Measurements from ENCODE around the gene CRTC2.

The CRTC2 gene

DNA sequence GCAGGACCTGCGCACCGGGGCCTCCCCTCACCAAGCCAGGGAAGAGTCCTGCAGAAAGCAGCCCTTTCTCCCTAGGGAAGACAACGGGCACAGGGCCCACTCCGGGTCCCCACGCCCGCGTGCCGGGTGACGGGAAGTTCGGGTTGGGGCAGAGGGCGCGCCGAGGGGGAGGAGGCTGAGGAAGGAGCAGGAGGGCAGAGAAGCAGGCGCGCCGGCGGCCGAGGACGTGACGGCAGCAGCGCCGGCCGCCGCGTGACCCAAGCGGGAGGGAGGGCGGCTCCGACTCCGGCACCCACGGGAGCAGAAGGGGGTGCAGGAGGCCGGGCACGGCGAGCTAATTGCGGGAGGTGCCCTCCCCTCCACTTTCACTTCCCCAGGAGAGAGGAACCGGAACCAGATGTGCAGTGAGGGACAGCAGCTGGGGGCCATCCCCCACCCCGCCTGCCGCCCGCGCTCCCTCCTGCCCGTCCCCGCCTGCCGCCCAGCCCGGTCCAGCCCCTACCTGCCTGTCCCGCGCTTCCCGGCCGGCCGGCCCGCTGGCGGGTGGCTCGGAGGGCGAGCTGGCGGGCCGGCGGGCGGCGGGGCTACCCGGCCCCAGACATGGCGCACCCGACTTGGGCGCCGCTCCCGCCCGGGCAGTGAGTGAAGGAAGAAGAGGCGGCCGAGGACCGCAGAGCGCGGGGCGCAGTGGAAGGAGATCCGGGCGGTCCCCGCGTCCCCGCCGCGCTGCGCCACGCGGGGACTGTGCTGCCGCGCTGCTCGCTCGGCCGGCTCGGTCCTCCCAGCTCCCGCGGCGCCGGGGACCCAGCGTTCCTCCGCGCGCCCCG is 12.4 kb downstream of the CRTC2 start:
- DNase-seq, result peak; percentile 86

- DNase-seq, result peak; percentile 86
Measured at GRCh38 chr1:153945131-153945794, 13.1 kb downstream of the CRTC2 start.

DNA sequence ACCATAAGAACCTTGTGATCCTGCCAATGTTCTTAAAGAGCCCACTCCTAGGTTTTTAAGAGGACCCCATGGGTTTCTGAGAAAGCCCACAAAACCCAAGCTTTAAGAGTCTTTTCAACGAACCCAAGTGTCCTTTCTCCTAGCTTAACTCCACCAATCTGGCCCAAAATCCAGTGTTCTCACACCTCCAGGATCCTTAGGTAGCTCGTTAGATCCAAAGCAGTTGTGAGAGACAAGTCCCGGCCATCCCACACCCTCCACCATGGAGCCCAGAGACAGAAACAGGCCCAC is 13.6 kb downstream of the CRTC2 start:
- no peak for DNase-seq

GRCh38 chr1:153944005-153944826 is 14.2 kb downstream of the CRTC2 start:
- peak; percentile 36 for DNase-seq

DNA sequence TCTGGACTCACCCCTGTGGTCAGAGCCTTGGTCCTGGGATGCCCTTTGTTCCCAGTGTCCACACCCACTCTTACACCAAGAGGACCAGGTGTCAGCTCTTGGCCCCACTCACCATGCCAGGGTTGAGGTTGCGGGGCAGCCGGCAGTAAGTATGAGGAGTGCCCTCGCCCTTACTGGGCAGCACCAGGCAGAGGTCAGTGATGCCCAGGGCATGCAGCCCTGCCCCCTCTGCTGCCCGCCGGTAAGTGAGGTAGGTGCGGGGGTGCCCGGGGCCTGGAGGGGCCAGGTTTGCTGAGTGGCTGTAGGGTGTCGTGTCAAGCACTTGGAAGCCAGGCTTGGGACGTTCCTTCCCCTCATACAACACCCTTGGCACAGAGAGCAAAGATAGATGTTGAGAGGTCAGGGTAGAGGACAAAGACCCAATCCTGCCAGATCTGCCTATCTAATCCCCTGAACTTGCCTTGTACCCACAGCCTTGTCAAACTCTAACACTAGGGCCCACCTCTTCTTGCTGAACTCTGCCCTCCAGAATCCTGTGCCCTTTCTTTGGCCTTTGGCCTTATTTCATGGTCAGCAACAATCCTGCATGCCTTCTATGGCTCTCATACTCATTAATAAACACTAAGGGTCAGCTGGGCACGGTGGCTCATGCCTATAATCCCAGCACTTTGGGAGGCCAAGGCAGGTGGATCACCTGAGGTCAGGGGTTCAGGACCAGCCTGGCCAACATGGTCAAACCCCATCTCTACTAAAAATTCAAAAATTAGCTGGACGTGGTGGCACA is 15.5 kb downstream of the CRTC2 start:
- DNase-seq, result no peak

DNA sequence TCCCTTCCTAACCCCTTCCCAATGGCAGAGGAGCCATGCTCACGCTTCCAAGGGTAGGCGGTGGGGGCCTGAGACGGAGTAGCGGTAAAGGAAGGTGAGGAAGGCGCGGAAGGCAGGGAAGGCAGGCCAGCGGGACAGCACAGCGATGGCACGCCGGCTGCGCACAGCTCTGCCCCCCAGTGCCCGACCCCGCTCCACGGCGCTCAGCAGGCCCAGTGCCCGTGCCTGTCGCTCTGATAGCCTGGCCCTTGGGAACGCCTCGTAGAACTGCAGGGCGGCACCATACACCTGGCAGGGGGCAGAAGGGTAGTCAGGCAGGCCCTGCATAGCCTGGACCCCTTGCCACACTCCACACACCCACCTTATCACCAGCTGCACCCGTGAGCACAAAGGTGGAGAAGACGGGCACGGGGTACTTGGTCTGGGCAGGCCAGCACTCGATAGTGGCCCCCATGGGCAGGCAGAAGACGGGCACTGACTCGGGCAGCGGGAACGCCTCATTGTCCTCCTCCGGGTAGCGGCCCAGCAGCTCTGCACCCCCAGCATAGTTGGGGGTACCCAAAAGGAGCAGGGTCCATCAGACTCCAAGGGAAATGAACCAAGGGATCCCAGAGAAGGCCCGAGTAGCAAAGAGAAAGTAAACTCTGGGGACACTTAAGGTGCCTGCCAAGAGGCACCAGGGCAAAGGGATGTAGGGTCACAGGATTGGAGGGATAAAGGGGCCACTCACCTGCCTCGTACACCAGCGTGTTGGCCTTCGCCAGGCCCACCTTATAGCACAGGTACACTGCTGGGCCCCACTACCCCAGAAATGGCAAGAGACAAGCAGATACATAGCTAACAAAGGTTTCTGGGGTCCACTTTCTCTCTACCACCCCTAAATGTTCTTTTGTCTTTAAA is 16.3 kb downstream of the CRTC2 start:
- no peak for DNase-seq

DNA sequence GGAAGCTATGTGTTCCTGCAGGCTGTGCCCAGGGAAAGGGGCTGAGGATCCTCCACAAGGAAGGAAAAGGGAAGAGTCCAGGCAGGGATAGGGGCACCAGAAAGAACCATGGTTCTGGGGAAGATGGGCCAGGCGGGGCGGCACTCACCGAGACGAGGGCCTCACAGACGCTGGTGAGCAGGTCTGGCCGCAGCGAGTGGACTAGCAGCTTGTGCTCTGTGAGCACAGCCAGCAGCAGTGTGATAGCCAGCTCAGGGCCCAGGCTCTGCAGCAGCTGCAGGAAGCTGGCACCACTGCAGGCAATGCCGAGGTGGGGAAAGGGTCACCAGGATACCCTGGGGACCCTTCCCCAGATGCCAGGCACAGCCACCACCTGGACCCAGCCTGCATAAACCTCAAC is 17.7 kb downstream of the CRTC2 start:
- no peak for DNase-seq

DNA sequence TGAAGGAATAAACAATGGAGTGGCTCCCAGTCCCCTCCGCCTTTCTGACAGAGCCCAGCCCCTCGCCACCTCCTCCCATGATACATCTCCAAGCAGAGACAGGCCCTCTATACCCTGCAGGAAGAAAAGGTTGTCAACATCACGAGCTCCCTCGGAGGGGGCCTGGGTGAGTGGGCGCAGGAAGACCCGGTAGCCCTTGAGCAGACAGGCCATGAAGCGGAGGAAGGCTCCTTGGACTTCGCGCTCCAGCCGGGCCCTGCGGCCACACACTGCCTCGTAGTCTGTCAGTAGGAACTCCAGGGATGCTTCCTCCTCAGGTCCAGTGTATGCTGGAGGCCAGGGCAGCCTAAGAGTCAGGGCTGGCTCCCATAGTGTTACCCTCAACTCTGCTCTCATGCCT is 18.9 kb downstream of the CRTC2 start:
- no peak for DNase-seq

DNA sequence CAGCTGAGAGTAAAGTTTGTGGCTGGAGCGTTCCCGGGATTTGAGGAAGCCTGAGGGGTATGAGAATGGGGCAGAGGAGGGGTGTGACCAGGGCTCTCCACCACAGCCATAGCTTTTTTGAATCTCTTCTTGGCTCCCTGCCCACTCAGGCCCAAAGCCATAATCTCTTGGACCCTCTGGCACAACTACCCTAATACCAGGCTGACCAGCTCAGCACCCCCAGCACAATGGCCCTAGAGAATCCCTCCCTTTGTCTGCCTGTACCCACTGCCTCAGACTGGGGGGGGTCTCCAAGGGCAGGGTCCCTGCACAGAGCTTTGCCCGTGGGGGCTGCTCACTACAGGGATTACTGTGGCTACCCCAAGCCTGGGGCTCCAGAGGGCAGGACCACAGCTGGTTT is 19.4 kb downstream of the CRTC2 start:
- no peak for DNase-seq

GRCh38 chr1:153937331-153937730 is 21.1 kb downstream of the CRTC2 start:
- DNase-seq, result no peak

GRCh38 chr1:153936011-153936802 is 22.2 kb downstream of the CRTC2 start:
- DNase-seq, result no peak

DNA sequence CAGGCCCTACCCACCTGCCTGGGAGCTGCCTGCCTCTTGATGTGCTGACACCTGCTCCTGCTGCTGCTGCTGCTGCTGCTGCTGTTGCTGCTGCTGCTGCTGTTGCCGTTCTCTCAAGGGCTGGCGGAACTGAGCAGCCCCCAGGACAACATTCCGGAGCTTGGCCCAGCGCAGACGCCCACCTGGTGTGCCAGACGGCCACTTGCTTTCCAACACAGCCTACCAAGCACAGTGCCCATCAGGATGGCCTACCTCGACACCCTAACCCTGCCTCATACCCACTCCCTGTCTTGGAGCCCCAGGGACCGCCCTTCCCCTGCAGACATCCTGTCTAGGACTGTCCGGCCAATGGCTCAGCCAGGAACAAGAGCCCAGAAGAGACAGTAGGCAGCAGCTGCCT is 23.7 kb downstream of the CRTC2 start:
- DNase-seq, result no peak

DNA sequence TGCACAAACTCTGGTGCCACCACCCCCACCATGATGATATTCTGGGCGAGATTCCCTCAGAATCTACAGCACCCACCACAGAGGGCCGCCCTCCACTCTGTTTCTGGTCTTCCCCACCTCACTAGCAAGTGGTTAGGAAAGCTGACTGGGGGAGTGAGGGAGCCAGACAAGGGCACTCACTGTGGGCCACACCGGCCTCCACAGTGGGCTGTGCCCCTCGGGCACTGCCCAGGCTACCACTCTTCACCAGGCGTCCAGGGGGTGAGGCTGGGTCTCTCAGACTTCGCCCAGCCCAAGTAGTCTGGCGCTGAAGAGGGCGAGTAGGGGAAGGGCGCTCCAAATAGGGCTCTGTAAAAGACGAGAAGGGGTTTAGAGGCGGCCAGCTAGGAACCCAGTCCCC is 24.5 kb downstream of the CRTC2 start:
- no peak for DNase-seq

DNA sequence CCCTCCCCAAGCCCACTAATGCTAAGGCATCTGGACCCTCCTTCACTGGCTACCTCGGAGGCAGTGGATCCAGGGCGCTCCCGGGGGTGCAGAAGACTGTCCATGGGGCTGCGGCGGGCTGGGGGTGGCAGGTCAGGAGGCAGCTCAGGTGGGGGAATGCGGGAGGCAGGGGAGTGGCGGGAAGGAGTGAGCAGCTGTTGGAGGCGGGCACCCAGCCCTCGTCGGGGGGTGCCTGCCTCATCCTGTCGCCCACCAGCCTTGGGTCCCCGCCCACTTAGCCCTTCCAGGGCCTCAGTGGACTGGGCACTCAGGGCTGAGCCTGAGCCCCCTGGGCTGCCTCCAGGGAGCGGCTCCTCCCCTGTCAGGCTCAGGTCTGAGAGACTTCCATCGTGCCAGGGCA is 25.0 kb downstream of the CRTC2 start:
- DNase-seq, result no peak

- DNase-seq, result no peak
Measured at GRCh38 chr1:153932156-153933131, 26.0 kb downstream of the CRTC2 start.

GRCh38 chr1:153929981-153930948 is 28.1 kb downstream of the CRTC2 start:
- DNase-seq, result no peak

- no peak for DNase-seq
Measured at GRCh38 chr1:153929426-153929825, 29.0 kb downstream of the CRTC2 start.

DNA sequence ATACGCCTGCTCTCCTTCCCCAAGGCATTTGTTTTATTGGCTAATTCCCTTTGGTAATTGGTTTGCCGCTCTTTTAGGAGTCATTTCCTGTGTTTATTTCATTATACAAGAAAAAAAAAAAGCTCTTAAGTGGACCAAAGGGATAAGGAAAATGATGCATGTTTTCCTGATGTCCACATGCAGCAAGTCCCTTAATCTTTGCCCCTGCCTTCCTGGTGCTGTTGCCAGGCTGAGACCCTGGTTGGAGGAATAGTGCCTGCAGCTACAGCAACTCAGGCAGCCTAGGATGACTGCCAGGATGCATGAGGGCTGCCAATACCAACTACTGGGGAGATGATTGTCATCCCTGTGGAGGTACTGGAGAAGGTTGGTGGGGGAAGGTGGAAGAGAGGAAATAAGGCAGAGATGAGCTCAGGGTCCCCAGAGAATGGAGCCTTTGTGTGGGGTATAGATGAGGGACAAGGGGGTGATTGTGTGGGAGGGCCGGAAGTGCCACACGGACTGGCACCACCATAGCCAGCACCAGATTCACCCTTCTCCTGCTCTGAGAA is 29.5 kb downstream of the CRTC2 start:
- no peak for DNase-seq

Measured in CD4-positive, alpha-beta T cell treated with Interleukin-12 subunit alpha and Interleukin-12 subunit beta, for 1 hour (primary cell).